Measurements from ENCODE around the gene CENPE. TPM values are rescaled to one million over a fixed set of nuclear protein-coding genes. Genes with fewer than 3 reads are reported as not detected.
"Not testable (repeated sequence)": the region's sequence is repeated elsewhere in the genome, so short reads cannot be mapped to it uniquely, and the experiment has no call there.

CENPE gene
- 4.3 and 19.4 TPM in 2 replicates for total RNA-seq (2014; rRNA removed; shearing (Covaris generic); ENCODE audit: low replicate concordance)

- DNase-seq (ENCODE audit: low read depth) = peak; percentile 83
- in situ Hi-C loops (cut with HindIII; ENCODE audit: low pct_unique_long_range_greater_than_20kb, low sequenced_read_pairs) = no loop called here
Observed at GRCh38 chr4:103198111-103198765, at the start of gene CENPE. CENPE (minus strand) TSS chr4:103198343; CDS start chr4:103198319, 24 bp downstream.

- in situ Hi-C loops (cut with HindIII; ENCODE audit: low pct_unique_long_range_greater_than_20kb, low sequenced_read_pairs) = no loop called here
- DNase-seq (ENCODE audit: low read depth) = no peak
Observed at GRCh38 chr4:103244251-103244650, 46.1 kb upstream of the CENPE start.

DNA sequence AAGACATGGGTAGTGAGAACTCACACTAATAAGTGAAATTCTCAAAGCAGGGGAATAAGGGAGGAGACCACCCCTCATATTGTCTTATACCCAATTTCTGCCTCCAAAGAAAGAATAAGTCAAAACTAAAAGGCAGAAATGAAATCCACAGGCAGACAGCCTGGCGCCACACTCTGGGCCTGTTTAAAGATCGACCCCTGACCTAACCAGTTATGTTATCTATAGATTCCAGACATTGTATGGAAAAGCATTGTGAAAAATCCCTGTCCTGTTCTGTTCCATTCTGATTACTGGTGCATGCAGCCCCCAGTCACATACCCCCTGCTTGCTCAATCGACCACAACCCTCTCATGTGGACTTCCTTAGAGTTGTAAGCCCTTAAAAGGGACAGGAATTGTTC is 32.8 kb upstream of the CENPE start:
- DNase-seq (ENCODE audit: low read depth); in situ Hi-C loops (cut with HindIII; ENCODE audit: low pct_unique_long_range_greater_than_20kb, low sequenced_read_pairs): not testable (repeated sequence)

- DNase-seq (ENCODE audit: low read depth); in situ Hi-C loops (cut with HindIII; ENCODE audit: low pct_unique_long_range_greater_than_20kb, low sequenced_read_pairs): not testable (repeated sequence)
Observed at GRCh38 chr4:103223556-103223955, 25.4 kb upstream of the CENPE start.

- no peak for DNase-seq (ENCODE audit: low read depth)
- in situ Hi-C loops (cut with HindIII; ENCODE audit: low pct_unique_long_range_greater_than_20kb, low sequenced_read_pairs) = no loop called here
Observed at GRCh38 chr4:103207673-103208072, 9.5 kb upstream of the CENPE start.

DNA sequence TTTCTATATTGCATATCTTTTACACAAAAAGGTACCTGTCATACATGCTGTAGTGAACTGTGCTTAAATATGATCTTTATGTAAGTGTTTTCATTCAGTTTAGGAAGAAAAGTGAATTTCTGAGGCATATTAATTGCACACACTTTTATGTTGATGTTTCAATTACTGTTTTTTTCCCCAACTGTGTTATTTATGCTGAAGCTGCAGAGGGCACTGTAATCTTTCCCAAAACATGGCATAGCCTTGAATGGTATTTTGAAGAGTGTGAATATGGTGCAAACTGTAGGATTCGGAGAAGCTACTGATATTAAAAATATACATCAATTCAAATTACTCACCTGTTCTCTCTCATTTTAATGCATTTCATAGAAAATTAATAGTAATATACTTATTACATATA is 6.0 kb upstream of the CENPE start:
- in situ Hi-C loops (cut with HindIII; ENCODE audit: low pct_unique_long_range_greater_than_20kb, low sequenced_read_pairs) = no loop called here
- DNase-seq (ENCODE audit: low read depth) = no peak

DNA sequence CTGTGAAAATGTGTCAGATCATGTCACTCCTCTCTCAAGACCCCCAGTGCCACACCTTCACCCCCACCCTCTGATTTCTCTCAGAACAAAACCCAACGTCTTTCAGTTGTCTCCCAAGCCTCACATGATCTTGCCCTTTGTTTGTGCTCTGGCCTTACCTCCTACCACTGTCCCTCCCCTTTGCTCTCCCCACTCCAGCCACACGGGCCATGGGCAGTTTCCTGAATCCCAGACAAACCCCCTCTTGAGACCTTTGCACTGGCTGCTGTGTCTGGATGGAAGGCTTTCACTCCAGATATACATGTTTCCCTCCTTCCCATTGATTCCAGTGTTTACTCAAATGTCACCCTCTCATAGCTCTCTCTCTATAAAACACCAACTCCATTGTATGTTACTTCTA is 3.6 kb upstream of the CENPE start:
- DNase-seq (ENCODE audit: low read depth) = no peak
- in situ Hi-C loops (cut with HindIII; ENCODE audit: low pct_unique_long_range_greater_than_20kb, low sequenced_read_pairs) = no loop called here

- in situ Hi-C loops (cut with HindIII; ENCODE audit: low pct_unique_long_range_greater_than_20kb, low sequenced_read_pairs) = no loop called here
- no peak for DNase-seq (ENCODE audit: low read depth)
Observed at GRCh38 chr4:103201253-103201652, 3.1 kb upstream of the CENPE start.

DNA sequence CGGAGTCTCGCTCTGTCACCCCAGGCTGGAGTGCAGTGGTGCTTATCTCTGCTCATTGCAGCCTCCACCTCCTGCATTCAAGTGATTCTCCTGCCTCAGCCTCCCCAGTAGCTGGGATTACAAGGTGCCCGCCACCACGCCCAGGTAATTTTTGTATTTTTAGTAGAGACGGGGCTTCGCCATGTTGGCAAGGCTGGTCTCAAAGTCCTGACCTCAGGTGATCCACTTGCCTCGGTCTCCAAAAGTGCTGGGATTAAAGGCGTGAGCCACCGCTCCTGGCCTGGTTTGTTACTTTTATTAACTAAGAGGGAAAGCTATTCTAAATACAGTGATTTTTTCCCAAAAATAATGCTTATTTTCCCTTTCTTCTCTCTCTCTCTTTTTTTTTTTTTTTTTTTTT is 866 bp upstream of the CENPE start:
- in situ Hi-C loops (cut with HindIII; ENCODE audit: low pct_unique_long_range_greater_than_20kb, low sequenced_read_pairs) = no loop called here

DNA sequence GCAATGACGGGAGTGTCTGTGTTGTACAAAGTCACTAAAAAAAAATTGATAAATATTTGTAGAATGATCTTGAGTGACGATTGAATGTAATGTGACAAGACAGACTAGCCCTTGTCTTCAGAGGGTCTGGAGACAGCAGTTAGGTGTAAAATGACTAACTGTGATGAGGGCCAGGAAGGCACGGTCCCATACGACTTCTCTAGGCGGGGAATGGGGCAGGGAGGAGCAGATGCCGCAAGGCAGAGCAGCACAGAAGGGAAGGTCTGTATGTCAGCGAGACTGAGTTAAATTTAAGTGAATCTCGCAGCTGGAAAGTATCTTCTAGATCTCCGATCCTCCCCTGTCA is 405 bp downstream of the CENPE start:
- in situ Hi-C loops (cut with HindIII; ENCODE audit: low pct_unique_long_range_greater_than_20kb, low sequenced_read_pairs) = no loop called here
- no peak for DNase-seq (ENCODE audit: low read depth)

More for the DNA sequence above, 866 bp upstream of the CENPE start:
- no peak for DNase-seq (ENCODE audit: low read depth)

DNA sequence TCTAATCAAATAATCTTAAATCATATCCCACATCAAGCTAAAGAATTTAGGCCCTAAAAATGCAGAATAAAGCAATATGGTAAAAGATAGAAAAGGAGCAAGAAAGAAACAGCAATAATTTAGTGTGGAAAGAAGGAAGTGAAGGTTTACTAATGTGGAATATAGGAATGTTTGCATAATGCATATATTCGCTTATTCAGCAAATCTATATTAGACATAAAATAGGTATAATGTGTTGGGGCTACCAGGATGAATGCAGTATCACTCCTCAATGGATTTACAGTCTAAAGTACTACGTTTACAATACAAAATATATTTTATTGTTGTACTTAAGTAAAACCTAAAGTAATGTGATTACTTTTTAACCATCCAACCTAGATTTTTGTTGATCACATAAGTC is 4.7 kb downstream of the CENPE start:
- no peak for DNase-seq (ENCODE audit: low read depth)
- in situ Hi-C loops (cut with HindIII; ENCODE audit: low pct_unique_long_range_greater_than_20kb, low sequenced_read_pairs) = no loop called here

DNA sequence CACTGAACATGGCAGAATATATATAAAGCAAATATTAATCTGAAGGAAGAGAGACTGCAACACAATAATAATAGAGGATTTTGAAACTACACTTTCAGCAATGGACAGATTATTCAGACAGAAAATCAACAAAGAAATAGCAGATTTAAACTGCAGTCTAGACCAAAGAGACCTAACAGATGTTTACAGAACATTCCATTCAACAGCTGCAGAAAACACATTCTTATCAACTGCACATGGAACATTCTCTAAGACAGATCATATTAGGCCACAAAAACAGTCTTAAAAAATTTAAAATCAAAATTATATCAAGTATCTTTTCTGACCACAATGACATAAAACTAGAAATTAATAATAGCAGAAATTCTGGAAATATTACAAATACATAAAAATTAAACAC is 27.1 kb downstream of the CENPE start:
- no peak for DNase-seq (ENCODE audit: low read depth)
- in situ Hi-C loops (cut with HindIII; ENCODE audit: low pct_unique_long_range_greater_than_20kb, low sequenced_read_pairs) = no loop called here

DNA sequence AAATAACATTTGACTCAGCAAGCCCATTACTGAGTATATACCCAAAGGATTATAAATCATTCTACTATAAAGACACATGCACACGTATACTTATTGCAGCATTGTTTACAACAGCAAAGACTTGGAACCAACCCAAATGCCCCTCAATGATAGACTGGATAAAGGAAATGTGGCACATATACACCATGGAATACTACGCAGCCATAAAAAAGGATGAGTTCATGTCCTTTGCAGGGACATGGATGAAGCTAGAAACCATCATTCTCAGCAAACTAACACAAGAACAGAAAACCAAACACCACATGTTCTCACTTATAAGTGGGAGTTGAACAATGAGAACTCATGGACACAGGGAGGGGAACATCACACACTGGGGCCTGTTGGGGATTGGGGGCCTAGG is 28.4 kb downstream of the CENPE start:
- DNase-seq (ENCODE audit: low read depth); in situ Hi-C loops (cut with HindIII; ENCODE audit: low pct_unique_long_range_greater_than_20kb, low sequenced_read_pairs): not testable (repeated sequence)

DNA sequence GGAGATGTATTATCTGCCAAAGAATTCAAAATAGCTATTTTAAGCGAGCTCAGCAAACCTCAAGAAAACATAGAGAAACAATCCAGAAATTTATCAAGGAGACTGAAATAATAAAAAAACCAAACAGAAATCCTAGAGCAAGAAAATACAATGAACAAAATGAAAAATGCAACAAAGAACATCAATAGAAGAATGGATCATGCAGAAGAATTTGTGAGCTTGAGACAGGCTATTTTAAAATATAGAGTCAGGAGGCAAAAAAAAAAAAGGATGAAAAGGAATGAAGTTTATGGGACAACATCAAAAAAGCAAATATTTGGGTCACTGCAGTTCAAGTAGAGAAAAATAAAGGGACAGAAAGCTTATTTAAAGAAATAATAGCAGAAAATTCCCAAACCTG is 29.1 kb downstream of the CENPE start:
- in situ Hi-C loops (cut with HindIII; ENCODE audit: low pct_unique_long_range_greater_than_20kb, low sequenced_read_pairs) = no loop called here
- DNase-seq (ENCODE audit: low read depth) = peak; percentile 9

DNA sequence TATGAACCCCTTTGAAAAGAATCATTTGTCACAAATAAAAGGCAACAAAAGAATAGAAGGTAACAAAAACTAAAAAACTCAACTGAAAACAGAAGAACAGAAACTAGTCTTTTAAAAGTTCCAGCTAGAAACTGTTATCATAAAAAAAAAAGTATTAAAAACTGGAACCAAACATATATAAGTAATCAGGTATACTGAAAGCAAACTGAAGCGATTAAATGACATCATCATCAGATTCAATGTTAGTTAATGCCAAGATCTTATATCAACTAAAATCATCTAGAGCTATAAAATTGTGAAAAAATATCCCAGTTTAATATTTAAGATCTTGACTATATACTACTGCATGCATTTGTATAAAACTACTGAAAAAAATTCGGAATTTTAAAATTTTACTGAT is 36.0 kb downstream of the CENPE start:
- in situ Hi-C loops (cut with HindIII; ENCODE audit: low pct_unique_long_range_greater_than_20kb, low sequenced_read_pairs) = no loop called here
- no peak for DNase-seq (ENCODE audit: low read depth)

- in situ Hi-C loops (cut with HindIII; ENCODE audit: low pct_unique_long_range_greater_than_20kb, low sequenced_read_pairs) = no loop called here
- DNase-seq (ENCODE audit: low read depth) = no peak
Observed at GRCh38 chr4:103158760-103159159, 39.4 kb downstream of the CENPE start.

DNA sequence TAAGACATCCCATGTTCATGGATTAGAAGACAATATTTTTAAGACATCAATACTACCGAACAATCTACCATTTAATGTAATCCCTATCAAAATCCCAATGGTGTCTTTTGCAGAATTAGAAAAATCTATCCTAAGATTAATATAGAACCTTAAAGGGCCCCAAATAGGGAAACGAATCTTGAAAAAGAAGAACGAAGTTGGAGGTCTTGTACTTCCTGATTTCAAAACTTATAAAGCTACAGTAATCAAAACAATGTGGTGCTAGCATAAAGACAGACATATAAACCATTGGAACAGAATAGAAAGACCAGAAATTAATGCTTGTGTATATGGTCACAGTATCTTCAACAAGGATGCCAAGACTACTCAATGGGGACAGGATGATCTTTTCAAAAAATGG is 42.0 kb downstream of the CENPE start:
- in situ Hi-C loops (cut with HindIII; ENCODE audit: low pct_unique_long_range_greater_than_20kb, low sequenced_read_pairs) = no loop called here
- no peak for DNase-seq (ENCODE audit: low read depth)

- in situ Hi-C loops (cut with HindIII; ENCODE audit: low pct_unique_long_range_greater_than_20kb, low sequenced_read_pairs) = no loop called here
- no peak for DNase-seq (ENCODE audit: low read depth)
Observed at GRCh38 chr4:103152381-103152780, 45.8 kb downstream of the CENPE start.

DNA sequence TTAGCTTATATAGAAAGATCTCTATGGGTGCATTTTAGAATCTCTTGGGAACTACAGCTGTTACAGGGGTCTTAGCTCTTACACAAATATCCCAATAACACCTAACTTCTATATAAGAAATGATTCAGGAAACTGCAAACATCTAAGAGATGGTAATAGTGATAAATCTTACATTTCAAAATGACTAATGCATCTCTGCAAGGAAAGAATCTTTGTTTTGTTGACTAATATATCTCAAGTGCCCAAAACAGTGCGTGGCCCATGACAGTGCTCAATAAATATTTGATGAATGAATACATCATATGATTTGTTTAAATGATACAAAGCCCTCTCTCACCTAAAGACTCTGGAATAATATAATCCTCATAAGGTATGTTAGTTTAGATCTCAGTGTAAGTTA is 47.5 kb downstream of the CENPE start:
- DNase-seq (ENCODE audit: low read depth) = no peak
- in situ Hi-C loops (cut with HindIII; ENCODE audit: low pct_unique_long_range_greater_than_20kb, low sequenced_read_pairs) = no loop called here

DNA sequence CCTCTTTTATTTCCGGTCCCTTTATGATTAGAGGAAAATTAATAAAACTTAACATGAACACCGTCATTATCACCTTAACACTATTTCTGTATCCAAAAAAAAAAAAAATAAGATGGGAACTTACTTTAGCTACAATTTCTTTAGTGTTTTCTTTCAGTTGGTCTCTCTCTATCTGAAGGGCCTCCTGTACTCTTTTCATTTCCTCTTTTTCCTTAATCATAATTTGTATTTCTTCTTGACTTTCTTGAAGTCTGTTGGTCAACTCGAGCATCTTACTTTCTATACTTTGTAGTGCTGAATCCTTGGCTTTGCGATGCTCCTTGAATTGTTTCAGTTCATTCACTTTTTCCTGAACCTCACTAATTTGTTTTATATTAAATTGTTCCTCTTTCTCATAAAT is 53.2 kb downstream of the CENPE start:
- DNase-seq (ENCODE audit: low read depth) = no peak
- in situ Hi-C loops (cut with HindIII; ENCODE audit: low pct_unique_long_range_greater_than_20kb, low sequenced_read_pairs) = no loop called here

DNA sequence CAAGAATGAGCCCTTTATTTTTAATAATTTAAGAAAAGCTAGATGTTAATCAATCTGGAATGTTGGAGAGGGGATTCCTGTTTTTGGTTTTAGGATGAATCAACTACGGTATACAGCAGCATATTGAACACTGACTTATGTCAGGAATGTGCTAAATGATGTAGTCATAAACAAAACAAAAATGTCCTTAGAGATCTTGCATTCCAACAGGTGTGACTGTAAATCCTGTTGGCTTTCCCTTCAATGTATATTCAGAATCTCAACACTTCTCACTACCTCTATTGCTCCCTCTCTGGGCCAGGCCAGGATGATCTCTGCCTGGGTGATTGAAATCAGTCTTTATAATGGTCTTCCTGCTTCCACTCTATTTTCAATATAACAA is 60.7 kb downstream of the CENPE start:
- DNase-seq (ENCODE audit: low read depth) = no peak
- in situ Hi-C loops (cut with HindIII; ENCODE audit: low pct_unique_long_range_greater_than_20kb, low sequenced_read_pairs) = no loop called here
